ENCODE results near the gene TEKT3. TPM values are rescaled to one million over a fixed set of nuclear protein-coding genes. Genes with fewer than 3 reads are reported as not detected.

TEKT3 gene
- total RNA-seq, 1 experiment from 2014 or later, result not detected

- DNase-seq (ENCODE audit: low spot score), result no peak
- ChIA-PET CTCF (interaction anchor here (0.5 kb wide), 1 partner anchor 194 kb away, joined by 3 read pairs; no protein-coding TSS in a partner anchor), POLR2A (ENCODE audit: low non-redundant PET) (no interaction called here)
- TF ChIP-seq, protein P1, sequence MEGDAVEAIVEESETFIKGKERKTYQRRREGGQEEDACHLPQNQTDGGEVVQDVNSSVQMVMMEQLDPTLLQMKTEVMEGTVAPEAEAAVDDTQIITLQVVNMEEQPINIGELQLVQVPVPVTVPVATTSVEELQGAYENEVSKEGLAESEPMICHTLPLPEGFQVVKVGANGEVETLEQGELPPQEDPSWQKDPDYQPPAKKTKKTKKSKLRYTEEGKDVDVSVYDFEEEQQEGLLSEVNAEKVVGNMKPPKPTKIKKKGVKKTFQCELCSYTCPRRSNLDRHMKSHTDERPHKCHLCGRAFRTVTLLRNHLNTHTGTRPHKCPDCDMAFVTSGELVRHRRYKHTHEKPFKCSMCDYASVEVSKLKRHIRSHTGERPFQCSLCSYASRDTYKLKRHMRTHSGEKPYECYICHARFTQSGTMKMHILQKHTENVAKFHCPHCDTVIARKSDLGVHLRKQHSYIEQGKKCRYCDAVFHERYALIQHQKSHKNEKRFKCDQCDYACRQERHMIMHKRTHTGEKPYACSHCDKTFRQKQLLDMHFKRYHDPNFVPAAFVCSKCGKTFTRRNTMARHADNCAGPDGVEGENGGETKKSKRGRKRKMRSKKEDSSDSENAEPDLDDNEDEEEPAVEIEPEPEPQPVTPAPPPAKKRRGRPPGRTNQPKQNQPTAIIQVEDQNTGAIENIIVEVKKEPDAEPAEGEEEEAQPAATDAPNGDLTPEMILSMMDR (conservative IDR thresholded peaks at IDR 0.05; ENCODE audit: low read depth, low read length), result no peak
- TF ChIP-seq EZH2 (IDR thresholded peaks at IDR 0.05; ENCODE audit: borderline replicate concordance, low read depth, low read length, poor library complexity, severe bottlenecking), result no peak
- Histone ChIP-seq H3K36me3 (ENCODE audit: insufficient read depth, low read length, poor library complexity, severe bottlenecking) (no peaks in the 10 kb centered on the region), H3K4me1 (ENCODE audit: insufficient read depth, low read length, poor library complexity, severe bottlenecking) (no peaks in the 10 kb centered on the region), H3K27ac (ENCODE audit: low read depth, low read length, poor library complexity, severe bottlenecking) (no peak overlapping the region), H3K27me3 (replicated peaks; ENCODE audit: insufficient read depth, low read depth, low read length, poor library complexity) (peaks cover 23% of the 10 kb centered on the region), H3K9me3 (ENCODE audit: low read depth, low read length, poor library complexity, severe bottlenecking) (no peaks in the 10 kb centered on the region), H3K4me3 (ENCODE audit: low read depth, low read length, poor library complexity, severe bottlenecking) (no peak overlapping the region)
- intact Hi-C loops (cut with micrococcal nuclease; ENCODE audit: unreplicated experiment), result no loop called here
- no TSS peak for BruUV-seq (replicated peaks)
Measured at GRCh38 chr17:15308758-15309157, 32.6 kb downstream of the TEKT3 start.

- intact Hi-C loops (cut with micrococcal nuclease; ENCODE audit: unreplicated experiment), result no loop called here
- Histone ChIP-seq H3K4me1 (ENCODE audit: insufficient read depth, low read length, poor library complexity, severe bottlenecking) (no peaks in the 10 kb centered on the region), H3K27ac (ENCODE audit: low read depth, low read length, poor library complexity, severe bottlenecking) (no peak overlapping the region), H3K4me3 (ENCODE audit: low read depth, low read length, poor library complexity, severe bottlenecking) (no peak overlapping the region), H3K36me3 (ENCODE audit: insufficient read depth, low read length, poor library complexity, severe bottlenecking) (no peaks in the 10 kb centered on the region), H3K9me3 (ENCODE audit: low read depth, low read length, poor library complexity, severe bottlenecking) (no peaks in the 10 kb centered on the region), H3K27me3 (replicated peaks; ENCODE audit: insufficient read depth, low read depth, low read length, poor library complexity) (peaks cover 17% of the 10 kb centered on the region)
- TF ChIP-seq EZH2 (IDR thresholded peaks at IDR 0.05; ENCODE audit: borderline replicate concordance, low read depth, low read length, poor library complexity, severe bottlenecking), result no peak
- TF ChIP-seq, protein P1 (conservative IDR thresholded peaks at IDR 0.05; ENCODE audit: low read depth, low read length), result no peak
- no peak for DNase-seq (ENCODE audit: low spot score)
- no TSS peak for BruUV-seq (replicated peaks)
- ChIA-PET POLR2A (ENCODE audit: low non-redundant PET) (no interaction called here), CTCF (no interaction called here)
Measured at GRCh38 chr17:15307710-15308111, 33.7 kb downstream of the TEKT3 start.

DNA sequence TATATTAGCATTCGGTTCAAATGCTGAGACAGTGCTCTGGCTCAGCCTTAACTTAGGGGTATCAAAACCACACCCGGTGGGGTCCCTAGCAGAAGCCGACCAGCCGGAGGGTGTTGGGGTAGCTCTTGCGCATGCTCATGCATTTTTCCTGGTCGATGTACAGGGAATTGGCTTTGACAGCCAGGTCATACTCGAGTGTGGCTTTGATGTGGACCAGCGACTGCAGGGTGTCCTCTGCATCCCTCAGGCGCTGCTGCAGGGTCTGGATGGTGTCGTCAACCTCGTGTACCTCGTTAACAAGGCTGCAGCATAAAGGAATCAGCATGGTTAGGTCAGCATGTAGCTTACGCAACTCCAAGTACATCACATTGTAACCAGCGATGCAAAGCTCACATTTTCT lies 37.5 kb downstream of the TEKT3 start:
- Histone ChIP-seq H3K27me3 (replicated peaks; ENCODE audit: insufficient read depth, low read depth, low read length, poor library complexity) (peaks cover 13% of the 10 kb centered on the region), H3K9me3 (ENCODE audit: low read depth, low read length, poor library complexity, severe bottlenecking) (no peaks in the 10 kb centered on the region), H3K36me3 (ENCODE audit: insufficient read depth, low read length, poor library complexity, severe bottlenecking) (no peaks in the 10 kb centered on the region), H3K4me3 (ENCODE audit: low read depth, low read length, poor library complexity, severe bottlenecking) (no peak overlapping the region), H3K27ac (ENCODE audit: low read depth, low read length, poor library complexity, severe bottlenecking) (no peak overlapping the region), H3K4me1 (ENCODE audit: insufficient read depth, low read length, poor library complexity, severe bottlenecking) (no peaks in the 10 kb centered on the region)
- no TSS peak for BruUV-seq (replicated peaks)
- POLR2A ChIA-PET (ENCODE audit: low non-redundant PET), result no interaction called here
- DNase-seq (ENCODE audit: low spot score), result no peak
- CTCF ChIA-PET, result no interaction called here
- TF ChIP-seq EZH2 (IDR thresholded peaks at IDR 0.05; ENCODE audit: borderline replicate concordance, low read depth, low read length, poor library complexity, severe bottlenecking), result no peak
- TF ChIP-seq, protein P1 (conservative IDR thresholded peaks at IDR 0.05; ENCODE audit: low read depth, low read length), result no peak
- intact Hi-C loops (cut with micrococcal nuclease; ENCODE audit: unreplicated experiment), result no loop called here

All from A673 (cell line).